T47D (cell line): ENCODE data around the gene CXCR4.

ENCODE experiments used
- DNase-seq, 2 experiments: peaks; one replicate each; pipeline versions ENCODE4 v3.0.0 to v3.0.0-alpha.2; 2011 to 2012; ENCODE audit warnings: low read depth in 1 of 2, low spot score in 1 of 2
- JUND ChIP-seq: IDR thresholded peaks from 2 replicates; pipeline ENCODE4 v1.6.1; 2012; ENCODE audit warnings: low read depth
- in situ Hi-C: cut with HindIII; loops from 2 replicates; pipeline ENCODE4 v1.10.0; 2016; ENCODE audit warnings: low sequenced_read_pairs, low pct_unique_long_range_greater_than_20kb

Gene CXCR4

GRCh38 chr2:136137982-136138381 lies 20.0 kb upstream of the CXCR4 start:
- in situ Hi-C loops = no loop called here
- DNase-seq = no peak

GRCh38 chr2:136136931-136137330 lies 19.0 kb upstream of the CXCR4 start:
- no peak for DNase-seq
- in situ Hi-C loops = no loop called here
- TF ChIP-seq JUND = no peak

More at GRCh38 chr2:136137982-136138381, 20.0 kb upstream of the CXCR4 start:
- no peak for TF ChIP-seq JUND

- no peak for TF ChIP-seq JUND
- in situ Hi-C loops = no loop called here
- DNase-seq = no peak
Measured at GRCh38 chr2:136135921-136136906, 18.3 kb upstream of the CXCR4 start.

GRCh38 chr2:136135462-136135861 lies 17.5 kb upstream of the CXCR4 start:
- DNase-seq = no peak
- in situ Hi-C loops = no loop called here
- TF ChIP-seq JUND = no peak

GRCh38 chr2:136134126-136134525 lies 16.2 kb upstream of the CXCR4 start:
- in situ Hi-C loops = no loop called here
- DNase-seq = no peak
- TF ChIP-seq JUND = no peak

GRCh38 chr2:136133586-136133985 lies 15.6 kb upstream of the CXCR4 start:
- in situ Hi-C loops = no loop called here
- no peak for TF ChIP-seq JUND
- DNase-seq = no peak

- no peak for DNase-seq
- no peak for TF ChIP-seq JUND
- in situ Hi-C loops = no loop called here
Measured at GRCh38 chr2:136133176-136133575, 15.2 kb upstream of the CXCR4 start.

GRCh38 chr2:136132825-136133155 lies 14.8 kb upstream of the CXCR4 start:
- in situ Hi-C loops = no loop called here
- no peak for DNase-seq
- no peak for TF ChIP-seq JUND

GRCh38 chr2:136131961-136132824 lies 14.2 kb upstream of the CXCR4 start:
- no peak for DNase-seq
- TF ChIP-seq JUND = no peak
- in situ Hi-C loops = no loop called here

GRCh38 chr2:136131484-136131960 lies 13.6 kb upstream of the CXCR4 start:
- no peak for DNase-seq

GRCh38 chr2:136130511-136130910 lies 12.6 kb upstream of the CXCR4 start:
- TF ChIP-seq JUND = no peak
- DNase-seq = no peak
- in situ Hi-C loops = no loop called here

More at GRCh38 chr2:136131484-136131960, 13.6 kb upstream of the CXCR4 start:
- TF ChIP-seq JUND = no peak
- in situ Hi-C loops = no loop called here

GRCh38 chr2:136130045-136130444 lies 12.1 kb upstream of the CXCR4 start:
- DNase-seq = no peak
- in situ Hi-C loops = no loop called here
- TF ChIP-seq JUND = no peak

- no peak for TF ChIP-seq JUND
- in situ Hi-C loops = no loop called here
- DNase-seq = no peak
Measured at GRCh38 chr2:136129601-136130000, 11.7 kb upstream of the CXCR4 start.
